Measurements from ENCODE around the gene LNP1.

The LNP1 gene

GRCh38 chr3:100361897-100362296 lies 39.4 kb upstream of the LNP1 start:
- H3K27ac ChIP-seq (replicated peaks) = no peak overlapping the region
- DNase-seq (ENCODE audit: low read depth in 1 of 2, low spot score in 1 of 2) = no peak
- TF ChIP-seq REST (IDR thresholded peaks at IDR 0.05; ENCODE audit: insufficient replicate concordance, low read depth) = no peak
- 0 out of 2 replicates have a peak, but pooled peaks have one; percentile 23 for TF ChIP-seq POLR2AphosphoS5 (IDR thresholded peaks at IDR 0.05; ENCODE audit: low read depth)
- H3K27me3 ChIP-seq (ENCODE audit: insufficient read depth, poor library complexity, severe bottlenecking) = no peaks in the 10 kb centered on the region
- H3K4me3 ChIP-seq (replicated peaks; ENCODE audit: insufficient read depth, low read length) = no peak overlapping the region

GRCh38 chr3:100364421-100364820 lies 36.9 kb upstream of the LNP1 start:
- no peak for TF ChIP-seq GABPA (IDR thresholded peaks at IDR 0.05; ENCODE audit: low read depth)
- TF ChIP-seq CTCF (IDR thresholded peaks at IDR 0.05; ENCODE audit: insufficient read depth, low read length) = no peak
- no peak for TF ChIP-seq REST (IDR thresholded peaks at IDR 0.05; ENCODE audit: insufficient replicate concordance, low read depth)
- TF ChIP-seq POLR2AphosphoS5 (IDR thresholded peaks at IDR 0.05; ENCODE audit: low read depth) = no peak
- TF ChIP-seq SPI1 (IDR thresholded peaks at IDR 0.05; ENCODE audit: borderline replicate concordance, low read depth) = no peak
- no peak for DNase-seq (ENCODE audit: low read depth in 1 of 2, low spot score in 1 of 2)

GRCh38 chr3:100366424-100366823 lies 34.9 kb upstream of the LNP1 start:
- no peak overlapping the region for H3K27ac ChIP-seq (replicated peaks)
- no peaks in the 10 kb centered on the region for H3K27me3 ChIP-seq (ENCODE audit: insufficient read depth, poor library complexity, severe bottlenecking)
- TF ChIP-seq SPI1 (IDR thresholded peaks at IDR 0.05; ENCODE audit: borderline replicate concordance, low read depth) = no peak
- no peak for TF ChIP-seq REST (IDR thresholded peaks at IDR 0.05; ENCODE audit: insufficient replicate concordance, low read depth)
- TF ChIP-seq POLR2AphosphoS5 (IDR thresholded peaks at IDR 0.05; ENCODE audit: low read depth) = no peak
- TF ChIP-seq CTCF (IDR thresholded peaks at IDR 0.05; ENCODE audit: insufficient read depth, low read length) = no peak
- no peak for TF ChIP-seq GABPA (IDR thresholded peaks at IDR 0.05; ENCODE audit: low read depth)
- no peak for DNase-seq (ENCODE audit: low read depth in 1 of 2, low spot score in 1 of 2)
- no peak overlapping the region for H3K4me3 ChIP-seq (replicated peaks; ENCODE audit: insufficient read depth, low read length)

More at GRCh38 chr3:100364421-100364820, 36.9 kb upstream of the LNP1 start:
- H3K4me3 ChIP-seq (replicated peaks; ENCODE audit: insufficient read depth, low read length) = no peak overlapping the region
- H3K27ac ChIP-seq (replicated peaks) = no peak overlapping the region
- H3K27me3 ChIP-seq (ENCODE audit: insufficient read depth, poor library complexity, severe bottlenecking) = no peaks in the 10 kb centered on the region

GRCh38 chr3:100368441-100368840 lies 32.9 kb upstream of the LNP1 start:
- H3K27me3 ChIP-seq (ENCODE audit: insufficient read depth, poor library complexity, severe bottlenecking) = no peaks in the 10 kb centered on the region
- no peak overlapping the region for H3K4me3 ChIP-seq (replicated peaks; ENCODE audit: insufficient read depth, low read length)
- DNase-seq (ENCODE audit: low read depth in 1 of 2, low spot score in 1 of 2) = no peak
- TF ChIP-seq REST (IDR thresholded peaks at IDR 0.05; ENCODE audit: insufficient replicate concordance, low read depth) (no peak), SPI1 (IDR thresholded peaks at IDR 0.05; ENCODE audit: borderline replicate concordance, low read depth) (no peak), GABPA (IDR thresholded peaks at IDR 0.05; ENCODE audit: low read depth) (no peak), CTCF (IDR thresholded peaks at IDR 0.05; ENCODE audit: insufficient read depth, low read length) (no peak), POLR2AphosphoS5 (IDR thresholded peaks at IDR 0.05; ENCODE audit: low read depth) (no peak)
- H3K27ac ChIP-seq (replicated peaks) = no peak overlapping the region

Measured in HL-60 (cell line).